ENCODE results near the gene NUF2. TPM values are rescaled to one million over a fixed set of nuclear protein-coding genes. Genes with fewer than 3 reads are reported as not detected.

The NUF2 gene
- total RNA-seq, 6 donors from 2014 or later: 0.69 to 6.3 (median 1.4) TPM

DNA sequence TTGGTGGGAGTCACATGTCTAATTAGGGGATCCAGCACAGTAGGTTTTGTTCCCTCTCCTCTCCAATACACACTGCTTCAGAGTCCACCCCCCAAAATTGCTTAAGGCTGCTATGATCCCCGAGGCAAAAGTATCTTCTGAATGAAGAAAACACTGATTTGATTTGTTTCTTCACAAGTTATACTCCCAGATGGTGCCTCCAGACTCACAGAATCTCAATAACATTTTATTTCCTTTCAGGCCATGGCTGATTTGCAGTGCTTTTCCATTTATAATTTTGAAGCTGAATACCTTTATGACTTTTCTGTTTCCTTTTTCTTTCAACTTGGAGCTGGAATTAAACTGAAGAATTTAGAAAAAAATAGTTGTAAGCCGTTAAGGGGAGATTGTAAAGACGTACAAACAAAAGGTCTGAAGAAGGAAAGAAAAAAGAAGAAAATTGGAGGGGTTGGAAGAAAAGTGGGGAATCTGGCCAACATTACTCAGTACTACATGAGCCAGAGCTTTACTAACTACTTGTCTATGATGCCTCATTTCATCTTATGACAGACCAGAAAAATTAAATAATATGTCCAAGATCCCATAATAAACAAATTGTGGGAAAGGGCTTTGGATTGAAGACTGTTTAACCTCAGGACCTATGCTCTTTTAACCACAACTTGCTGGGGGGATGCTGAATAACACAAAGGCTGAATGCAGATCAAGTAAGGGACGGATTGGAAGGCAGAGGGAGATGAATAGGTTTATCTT, 75.9 kb downstream of the NUF2 start:
- H3K27ac ChIP-seq: no peak overlapping the region
- 48 to 58% methylated on average over 4 of the region's 4 CpGs for WGBS, 2 donors
- no peaks in the 10 kb centered on the region for H3K4me1 ChIP-seq
- H3K9me3 ChIP-seq: no peaks in the 10 kb centered on the region
- no peak overlapping the region for H3K4me3 ChIP-seq
- H3K27me3 ChIP-seq: no peaks in the 10 kb centered on the region
- DNase-seq (no peak), ATAC-seq (ENCODE audit: low FRiP score in 2 of 2) (no peak)
- TF ChIP-seq POLR2AphosphoS5 (IDR thresholded peaks at IDR 0.05) (no peak), EP300 (IDR thresholded peaks at IDR 0.05) (no peak), POLR2A (IDR thresholded peaks at IDR 0.05) (no peak)
- TF ChIP-seq, protein P1, sequence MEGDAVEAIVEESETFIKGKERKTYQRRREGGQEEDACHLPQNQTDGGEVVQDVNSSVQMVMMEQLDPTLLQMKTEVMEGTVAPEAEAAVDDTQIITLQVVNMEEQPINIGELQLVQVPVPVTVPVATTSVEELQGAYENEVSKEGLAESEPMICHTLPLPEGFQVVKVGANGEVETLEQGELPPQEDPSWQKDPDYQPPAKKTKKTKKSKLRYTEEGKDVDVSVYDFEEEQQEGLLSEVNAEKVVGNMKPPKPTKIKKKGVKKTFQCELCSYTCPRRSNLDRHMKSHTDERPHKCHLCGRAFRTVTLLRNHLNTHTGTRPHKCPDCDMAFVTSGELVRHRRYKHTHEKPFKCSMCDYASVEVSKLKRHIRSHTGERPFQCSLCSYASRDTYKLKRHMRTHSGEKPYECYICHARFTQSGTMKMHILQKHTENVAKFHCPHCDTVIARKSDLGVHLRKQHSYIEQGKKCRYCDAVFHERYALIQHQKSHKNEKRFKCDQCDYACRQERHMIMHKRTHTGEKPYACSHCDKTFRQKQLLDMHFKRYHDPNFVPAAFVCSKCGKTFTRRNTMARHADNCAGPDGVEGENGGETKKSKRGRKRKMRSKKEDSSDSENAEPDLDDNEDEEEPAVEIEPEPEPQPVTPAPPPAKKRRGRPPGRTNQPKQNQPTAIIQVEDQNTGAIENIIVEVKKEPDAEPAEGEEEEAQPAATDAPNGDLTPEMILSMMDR (IDR thresholded peaks at IDR 0.05): no peak
- H3K36me3 ChIP-seq: no peaks in the 10 kb centered on the region

DNA sequence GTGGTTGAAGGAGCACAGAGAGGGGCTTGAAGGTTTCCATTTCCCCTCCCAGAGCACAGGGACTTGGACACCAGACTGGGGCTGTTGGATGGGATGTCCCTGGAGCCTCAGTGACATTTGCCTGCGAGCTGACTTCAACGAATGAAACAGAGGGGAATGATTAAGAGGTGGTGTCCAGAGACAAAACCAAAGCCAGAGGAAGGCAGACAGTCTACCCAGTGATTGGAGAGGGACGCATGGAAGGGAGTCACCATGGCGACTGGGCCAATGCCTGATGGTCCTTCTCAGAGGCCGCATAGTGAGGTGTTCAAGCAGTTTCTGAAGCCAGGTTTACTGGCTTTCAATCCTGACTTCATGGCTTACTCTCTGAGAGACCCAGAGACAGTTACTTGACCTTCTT, 77.2 kb downstream of the NUF2 start:
- no peaks in the 10 kb centered on the region for H3K27me3 ChIP-seq
- DNase-seq (no peak), ATAC-seq (ENCODE audit: low FRiP score in 2 of 2) (no peak)
- no peaks in the 10 kb centered on the region for H3K36me3 ChIP-seq
- H3K9me3 ChIP-seq: no peaks in the 10 kb centered on the region
- 89 to 90% methylated on average over 5 of the region's 5 CpGs for WGBS, 2 donors
- no peaks in the 10 kb centered on the region for H3K4me1 ChIP-seq
- TF ChIP-seq POLR2AphosphoS5 (IDR thresholded peaks at IDR 0.05): no peak
- no peak for TF ChIP-seq POLR2A (IDR thresholded peaks at IDR 0.05)
- no peak for TF ChIP-seq EP300 (IDR thresholded peaks at IDR 0.05)
- TF ChIP-seq, protein P1 (IDR thresholded peaks at IDR 0.05): no peak
- H3K27ac ChIP-seq: no peak overlapping the region
- no peak overlapping the region for H3K4me3 ChIP-seq

DNA sequence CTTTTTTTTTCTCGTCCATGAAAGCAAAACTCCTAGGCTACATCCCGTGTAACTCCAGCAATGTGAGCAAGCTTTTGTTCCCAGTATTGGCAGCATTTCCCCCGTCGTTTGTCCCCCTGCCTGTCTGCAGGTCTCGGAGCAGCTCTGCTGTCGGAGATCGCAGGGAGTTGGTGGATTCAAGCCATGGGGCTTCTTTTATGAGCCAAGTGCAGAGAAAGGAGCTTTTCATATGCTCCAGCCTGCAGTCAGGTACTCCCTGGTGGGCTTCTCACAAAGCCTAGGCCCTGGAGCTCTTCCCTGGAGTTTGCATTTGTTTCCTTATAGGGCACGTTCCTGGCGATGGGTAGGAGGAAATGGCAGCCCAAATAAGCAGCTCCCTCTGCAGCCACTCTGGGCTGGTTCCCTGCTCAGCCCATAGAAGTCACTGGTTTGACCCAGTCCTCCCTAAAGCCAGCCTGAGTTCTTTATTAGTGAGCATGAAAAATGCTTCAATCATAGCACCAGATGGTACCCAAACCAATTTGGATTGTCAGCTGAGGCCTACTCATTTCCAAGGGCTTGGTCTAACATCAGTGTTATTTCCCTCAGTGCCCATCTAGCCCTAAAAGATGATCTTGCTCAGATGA, 78.3 kb downstream of the NUF2 start:
- no peaks in the 10 kb centered on the region for H3K4me1 ChIP-seq
- 65 to 69% methylated on average over 9 of the region's 9 CpGs for WGBS, 2 donors

DNA sequence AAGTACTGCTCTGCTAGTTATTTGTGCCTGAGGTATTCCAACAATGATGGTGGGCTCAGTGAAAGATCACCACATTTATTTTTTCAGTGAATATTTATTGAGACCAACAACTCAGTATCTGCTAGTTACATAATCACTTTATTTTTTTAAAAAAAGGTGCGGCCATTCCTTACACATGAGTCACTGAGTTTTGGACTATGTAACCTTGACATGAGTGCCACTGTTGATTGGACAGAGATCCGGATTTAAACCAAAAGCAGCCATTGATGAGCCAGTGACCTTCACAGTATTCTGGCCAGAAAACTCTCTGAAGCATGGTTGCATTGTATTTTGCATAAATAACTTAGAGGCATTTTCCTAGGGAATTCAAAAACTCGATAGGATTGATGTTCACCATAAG, 79.5 kb downstream of the NUF2 start:
- TF ChIP-seq POLR2AphosphoS5 (IDR thresholded peaks at IDR 0.05) (no peak), POLR2A (IDR thresholded peaks at IDR 0.05) (no peak), EP300 (IDR thresholded peaks at IDR 0.05) (no peak)
- TF ChIP-seq, protein P1 (IDR thresholded peaks at IDR 0.05): no peak
- Histone ChIP-seq H3K4me1 (no peaks in the 10 kb centered on the region), H3K4me3 (no peak overlapping the region), H3K27me3 (no peaks in the 10 kb centered on the region), H3K27ac (no peak overlapping the region), H3K36me3 (no peaks in the 10 kb centered on the region), H3K9me3 (no peaks in the 10 kb centered on the region)
- no peak for DNase-seq
- 79 to 80% methylated on average over 3 of the region's 3 CpGs for WGBS, 2 donors
- ATAC-seq (ENCODE audit: low FRiP score in 2 of 2): no peak

More for the DNA sequence above, 78.3 kb downstream of the NUF2 start:
- ATAC-seq (ENCODE audit: low FRiP score in 2 of 2): no peak
- TF ChIP-seq, protein P1 (IDR thresholded peaks at IDR 0.05): no peak
- TF ChIP-seq POLR2A (IDR thresholded peaks at IDR 0.05): no peak
- TF ChIP-seq POLR2AphosphoS5 (IDR thresholded peaks at IDR 0.05): no peak
- no peak for TF ChIP-seq EP300 (IDR thresholded peaks at IDR 0.05)
- H3K4me3 ChIP-seq: no peak overlapping the region
- H3K36me3 ChIP-seq: no peaks in the 10 kb centered on the region
- DNase-seq: no peak
- no peaks in the 10 kb centered on the region for H3K27me3 ChIP-seq
- H3K27ac ChIP-seq: no peak overlapping the region
- H3K9me3 ChIP-seq: no peaks in the 10 kb centered on the region

Other genes starting within 250 kb of the NUF2 start
- gene RGS5, start 119.0 kb upstream of the NUF2 start, total RNA-seq: 10 to 100 TPM; 30.6 to 65.6 (median 53.5) TPM

Data from upper lobe of left lung (tissue), 6 donors.